ENCODE data around the gene KCNH2. TPM values are rescaled to one million over a fixed set of nuclear protein-coding genes. Genes with fewer than 3 reads are reported as not detected.

KCNH2 gene
- total RNA-seq, 1 experiment from 2014 or later = 16.2 TPM

GRCh38 chr7:151013733-151014497 lies 35.8 kb upstream of the KCNH2 start (continued):
- TF ChIP-seq ZNF138 (CRISPR knock-in tag; conservative IDR thresholded peaks at IDR 0.05) (no peak), ZNF512 (CRISPR knock-in tag; IDR thresholded peaks at IDR 0.05; ENCODE audit: borderline replicate concordance) (no peak), HMGA2 (CRISPR knock-in tag; IDR thresholded peaks at IDR 0.05) (no peak), IRF1 (CRISPR knock-in tag; IDR thresholded peaks at IDR 0.05) (peak; percentile 89), ZNF425 (CRISPR knock-in tag; conservative IDR thresholded peaks at IDR 0.05) (no peak), NFYB (CRISPR knock-in tag; conservative IDR thresholded peaks at IDR 0.05; ENCODE audit: low read depth) (no peak), HMGXB4 (CRISPR knock-in tag; IDR thresholded peaks at IDR 0.05) (no peak; the same call in 1 of the 2 replicates), GRHL2 (CRISPR knock-in tag; IDR thresholded peaks at IDR 0.05; ENCODE audit: insufficient replicate concordance, severe bottlenecking) (no peak), AR (CRISPR knock-in tag; IDR thresholded peaks at IDR 0.05) (no peak), ATF6 (CRISPR knock-in tag; IDR thresholded peaks at IDR 0.05) (no peak), ZNF281 (CRISPR knock-in tag; IDR thresholded peaks at IDR 0.05) (peak; percentile 74; the same call in 1 of the 2 replicates), TEAD1 (CRISPR knock-in tag; IDR thresholded peaks at IDR 0.05) (peak; percentile 95), E2F4 (CRISPR knock-in tag; IDR thresholded peaks at IDR 0.05; ENCODE audit: borderline replicate concordance, low read depth) (no peak), AFF4 (CRISPR knock-in tag; IDR thresholded peaks at IDR 0.05; ENCODE audit: borderline replicate concordance) (no peak), ZNF416 (CRISPR knock-in tag; IDR thresholded peaks at IDR 0.05) (no peak)

Measured in WTC11 (cell line).